Measurements from ENCODE around the gene POFUT2.

The POFUT2 gene

GRCh38 chr21:45297869-45298268 lies 10.2 kb upstream of the POFUT2 start:
- no peak for DNase-seq (ENCODE audit: low spot score)

DNA sequence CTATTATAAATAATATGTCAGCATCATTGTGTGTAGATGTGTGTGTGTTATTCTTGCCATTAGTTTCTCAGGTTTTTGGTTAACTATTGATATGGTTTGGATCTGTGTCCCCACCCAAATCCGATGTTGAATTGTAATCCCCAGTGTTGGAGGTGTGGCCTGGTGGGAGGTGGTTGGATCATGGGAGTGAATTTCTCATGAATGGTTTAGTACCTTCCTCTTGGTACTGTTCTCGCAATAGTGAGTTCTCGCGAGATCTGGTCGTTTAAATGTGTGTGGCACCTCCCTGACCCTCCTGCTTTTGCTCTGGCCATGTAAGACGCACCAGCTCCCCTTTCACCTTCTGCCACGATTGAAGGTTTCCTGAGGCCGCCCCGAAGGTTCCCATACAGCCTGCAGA lies 9.6 kb upstream of the POFUT2 start:
- DNase-seq (ENCODE audit: low spot score) = no peak

DNA sequence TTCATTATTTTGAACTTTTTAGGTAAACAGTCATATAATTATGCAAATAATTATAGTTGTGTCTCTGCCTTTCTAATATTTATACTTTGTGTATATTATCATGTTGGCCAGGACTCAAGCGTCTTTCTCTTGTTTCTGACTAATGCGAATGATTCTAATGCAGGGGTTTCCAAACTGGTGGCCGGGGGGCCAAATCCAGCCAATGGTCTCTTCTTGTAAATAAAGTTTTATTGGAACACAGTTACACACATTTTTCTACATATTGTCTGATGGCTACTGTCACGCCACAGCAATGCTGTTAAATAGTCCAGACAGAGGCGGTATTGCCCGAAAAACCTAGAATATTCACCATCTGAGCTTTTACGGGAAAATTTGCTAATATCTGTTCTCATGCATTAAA lies 8.9 kb upstream of the POFUT2 start:
- DNase-seq (ENCODE audit: low spot score) = no peak

- DNase-seq (ENCODE audit: low spot score) = no peak
Measured at GRCh38 chr21:45295576-45296365, 8.1 kb upstream of the POFUT2 start.

- DNase-seq (ENCODE audit: low spot score) = no peak
Measured at GRCh38 chr21:45294509-45295291, 7.0 kb upstream of the POFUT2 start.

- DNase-seq (ENCODE audit: low spot score) = no peak
Measured at GRCh38 chr21:45293726-45294401, 6.2 kb upstream of the POFUT2 start.

- DNase-seq (ENCODE audit: low spot score) = no peak
Measured at GRCh38 chr21:45293220-45293725, 5.6 kb upstream of the POFUT2 start.

- DNase-seq (ENCODE audit: low spot score) = peak; percentile 93
Measured at GRCh38 chr21:45292399-45293219, 4.9 kb upstream of the POFUT2 start.

GRCh38 chr21:45291613-45292398 lies 4.1 kb upstream of the POFUT2 start:
- DNase-seq (ENCODE audit: low spot score) = no peak

DNA sequence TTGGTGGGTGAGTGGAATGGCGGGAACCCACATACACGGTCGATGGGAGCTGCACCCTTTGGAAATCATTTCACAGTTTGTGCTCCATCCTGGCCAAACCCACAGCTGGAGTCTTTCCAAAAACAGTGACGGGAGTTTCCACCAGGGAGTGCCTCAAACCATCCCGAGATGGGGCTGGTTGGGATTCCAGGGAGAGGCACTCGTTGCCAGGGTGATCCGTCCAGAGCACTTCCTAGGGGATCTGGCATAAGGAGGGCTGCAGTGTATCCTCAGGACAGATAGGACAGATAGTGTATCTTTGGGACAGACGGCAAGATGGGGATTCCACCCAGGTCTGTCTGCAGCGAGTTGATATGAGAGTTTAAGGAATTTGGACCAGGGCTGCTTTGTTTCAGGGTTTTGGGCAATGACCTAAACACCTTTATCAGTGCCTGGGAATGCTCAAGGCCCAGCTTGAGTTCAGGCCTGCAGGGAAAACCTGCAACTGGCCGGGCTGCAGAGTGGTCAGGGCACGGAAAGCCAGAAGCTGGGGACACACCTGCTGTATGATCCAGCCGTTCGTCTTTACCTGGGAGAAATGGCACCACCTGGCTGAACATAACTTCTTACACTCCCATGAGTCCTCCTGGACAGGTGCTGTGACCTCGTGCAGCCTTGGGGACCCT lies 3.4 kb upstream of the POFUT2 start:
- no peak for DNase-seq (ENCODE audit: low spot score)

GRCh38 chr21:45289655-45290515 lies 2.2 kb upstream of the POFUT2 start:
- DNase-seq (ENCODE audit: low spot score) = no peak

DNA sequence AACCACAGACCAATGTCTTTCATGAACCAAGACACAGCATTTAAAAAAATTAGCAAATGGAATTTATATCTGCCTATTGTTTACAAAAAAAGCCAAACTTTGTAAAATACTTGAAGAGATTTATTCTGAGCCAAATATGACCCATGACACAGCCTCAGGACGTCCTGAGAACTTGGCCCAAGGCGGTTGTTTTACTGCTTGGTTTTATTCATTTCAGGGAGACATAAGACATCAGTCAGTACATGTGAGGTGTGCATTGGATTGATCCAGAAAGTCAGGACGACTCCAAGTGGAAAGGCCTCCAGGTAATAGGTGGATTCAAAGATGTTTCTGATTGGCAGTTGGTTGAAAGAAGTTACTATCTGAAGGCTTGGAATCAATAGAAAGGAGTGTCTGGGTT lies 1.4 kb upstream of the POFUT2 start:
- DNase-seq (ENCODE audit: low spot score) = no peak

DNA sequence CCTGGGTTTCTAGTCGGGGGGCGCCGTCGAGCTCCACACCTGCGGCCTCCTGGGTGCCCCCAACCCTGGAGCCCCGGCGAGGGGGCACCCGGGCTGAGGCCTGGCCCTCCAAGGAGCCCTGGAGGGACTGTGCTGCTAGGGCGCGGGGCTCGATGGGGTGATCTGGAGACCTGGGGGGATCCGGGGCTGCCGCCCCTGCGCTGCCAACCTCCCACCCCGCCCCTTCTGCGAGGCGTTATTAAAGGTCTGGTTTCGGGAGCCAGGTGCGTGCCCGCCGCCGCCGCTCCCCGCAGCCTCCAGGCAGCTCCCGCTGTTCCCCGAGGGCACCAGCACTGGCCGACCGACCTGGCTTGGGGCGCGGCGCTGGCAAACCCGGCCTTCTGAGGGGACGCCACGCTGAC lies 746 bp upstream of the POFUT2 start:
- no peak for DNase-seq (ENCODE audit: low spot score)

GRCh38 chr21:45286671-45287437 lies 841 bp downstream of the POFUT2 start:
- DNase-seq (ENCODE audit: low spot score) = no peak

DNA sequence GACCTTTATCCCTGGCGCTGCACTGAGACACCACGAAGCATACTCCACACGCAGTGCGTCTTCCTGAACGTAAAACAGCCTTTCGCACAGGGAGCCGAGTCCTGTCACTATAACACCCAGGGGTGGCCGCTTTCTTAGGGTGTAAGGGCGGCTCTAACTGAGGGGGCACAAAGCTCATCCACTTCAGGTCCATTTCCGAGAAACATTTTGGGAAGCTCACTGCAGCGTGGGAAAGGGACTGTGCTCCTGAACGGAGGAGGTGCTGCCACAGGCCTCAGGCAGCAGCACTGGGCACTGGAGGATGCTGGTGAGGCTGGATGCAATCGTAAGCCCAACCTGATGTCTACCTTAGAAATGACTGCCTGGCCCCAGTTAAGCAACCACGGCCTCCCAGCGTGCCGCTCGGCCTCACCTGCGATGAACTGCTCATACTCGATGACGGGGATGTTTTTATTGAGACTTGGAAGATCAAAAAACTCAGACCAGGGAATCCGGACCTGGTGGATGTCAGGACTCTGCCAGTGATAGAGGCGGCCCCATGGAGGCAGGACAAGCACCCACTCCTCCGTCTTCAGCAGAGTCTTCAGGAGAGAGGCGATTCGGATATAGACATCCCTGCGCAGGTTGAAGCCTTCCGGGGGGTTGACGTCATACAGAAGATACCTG lies 2.3 kb downstream of the POFUT2 start:
- DNase-seq (ENCODE audit: low spot score) = no peak

DNA sequence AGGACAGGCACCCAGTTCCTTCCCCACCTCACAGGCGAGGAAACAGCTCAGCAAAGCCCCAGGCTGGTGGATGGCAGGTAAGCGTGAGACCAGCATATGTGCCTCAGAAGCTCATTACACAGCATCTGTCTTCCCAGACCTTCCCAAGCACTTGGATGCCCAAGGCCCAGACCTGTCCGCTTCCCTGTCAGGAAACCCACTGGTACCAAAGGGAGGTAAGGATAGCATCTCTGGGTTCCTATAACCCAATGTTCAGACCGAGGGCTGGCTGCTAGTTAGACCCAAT lies 3.3 kb downstream of the POFUT2 start:
- DNase-seq (ENCODE audit: low spot score) = no peak

- no peak for DNase-seq (ENCODE audit: low spot score)
Measured at GRCh38 chr21:45283611-45284455, 3.9 kb downstream of the POFUT2 start.
